Measurements from ENCODE around the gene PSME3IP1. TPM values are rescaled to one million over a fixed set of nuclear protein-coding genes. Genes with fewer than 3 reads are reported as not detected.

The PSME3IP1 gene
- total RNA-seq, 1 experiment from 2014 or later = 104 TPM

- TF ChIP-seq NR2C2 (CRISPR knock-in tag; IDR thresholded peaks at IDR 0.05) (no peak), JUN (CRISPR knock-in tag; IDR thresholded peaks at IDR 0.05) (peak; percentile 77; the same call in 1 of the 2 replicates), E2F5 (CRISPR knock-in tag; IDR thresholded peaks at IDR 0.05) (no peak), ZNF512 (CRISPR knock-in tag; IDR thresholded peaks at IDR 0.05; ENCODE audit: borderline replicate concordance) (no peak), PREB (CRISPR knock-in tag; IDR thresholded peaks at IDR 0.05; ENCODE audit: borderline replicate concordance) (no peak), FOXP4 (CRISPR knock-in tag; IDR thresholded peaks at IDR 0.05) (0 out of 2 replicates have a peak, but pooled peaks have one; percentile 8), NR3C1 (CRISPR knock-in tag; conservative IDR thresholded peaks at IDR 0.05; ENCODE audit: low read depth) (no peak), E2F1 (CRISPR knock-in tag; IDR thresholded peaks at IDR 0.05) (no peak), ZBTB21 (CRISPR knock-in tag; IDR thresholded peaks at IDR 0.05; ENCODE audit: borderline replicate concordance) (no peak), CREM (CRISPR knock-in tag; IDR thresholded peaks at IDR 0.05) (0 out of 2 replicates have a peak, but pooled peaks have one; percentile 5), STAT6 (CRISPR knock-in tag; conservative IDR thresholded peaks at IDR 0.05; ENCODE audit: low read depth) (no peak), SMAD3 (CRISPR knock-in tag; IDR thresholded peaks at IDR 0.05; ENCODE audit: borderline replicate concordance) (no peak), ELF4 (CRISPR knock-in tag; IDR thresholded peaks at IDR 0.05; ENCODE audit: low read depth) (no peak), ZNF532 (CRISPR knock-in tag; IDR thresholded peaks at IDR 0.05; ENCODE audit: borderline replicate concordance) (no peak), IRF1 (CRISPR knock-in tag; IDR thresholded peaks at IDR 0.05) (no peak), ZNF396 (CRISPR knock-in tag; IDR thresholded peaks at IDR 0.05; ENCODE audit: borderline replicate concordance) (no peak), E2F4 (CRISPR knock-in tag; IDR thresholded peaks at IDR 0.05; ENCODE audit: borderline replicate concordance, low read depth) (no peak), EMX1 (CRISPR knock-in tag; IDR thresholded peaks at IDR 0.05) (no peak), ETV6 (CRISPR knock-in tag; IDR thresholded peaks at IDR 0.05) (peak; percentile 50; the same call in 1 of the 2 replicates), ATF1 (CRISPR knock-in tag; IDR thresholded peaks at IDR 0.05) (no peak), MAX (CRISPR knock-in tag; IDR thresholded peaks at IDR 0.05) (no peak), PRRX2 (CRISPR knock-in tag; IDR thresholded peaks at IDR 0.05) (no peak), ZNF121 (CRISPR knock-in tag; IDR thresholded peaks at IDR 0.05) (no peak)
Observed at GRCh38 chr16:57185446-57185944, 344 bp downstream of the PSME3IP1 start (continued).
